Ovary (tissue), 1 donor: ENCODE measurements around the gene ARID1B.

ENCODE experiments used
- EP300 ChIP-seq: sonication (generic); formaldehyde crosslinking; IDR thresholded peaks from one replicate; pipeline ENCODE4 v1.6.1; 2017; ENCODE audit warnings: antibody characterized with exemption
- POLR2A ChIP-seq: fragments of 450-650 bp; IDR thresholded peaks from one replicate; pipeline ENCODE4 v1.6.1; 2017; ENCODE audit warnings: antibody characterized with exemption, mild to moderate bottlenecking, moderate library complexity

DNA sequence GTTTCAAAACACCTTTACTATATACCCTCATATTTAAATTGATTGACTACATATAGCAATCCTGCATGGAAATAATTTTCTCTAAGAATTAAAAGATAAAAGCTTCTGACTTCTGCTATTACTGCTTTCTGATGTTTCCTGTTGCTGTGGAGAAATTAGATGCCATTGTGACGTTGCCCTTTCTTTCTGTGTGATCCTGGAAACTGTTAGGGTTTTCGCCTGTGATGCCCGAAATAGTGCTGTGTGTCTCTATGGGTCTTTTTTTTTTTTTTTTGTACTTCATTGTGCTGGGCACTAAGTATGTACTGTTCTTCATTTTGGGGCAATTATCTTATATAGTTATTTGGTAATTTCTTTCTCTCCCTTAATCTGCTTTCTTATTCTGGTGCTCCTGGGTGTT lies 205.0 kb downstream of the ARID1B start:
- no peak for TF ChIP-seq EP300
- TF ChIP-seq POLR2A = no peak
